ENCODE measurements around the gene MPRIP.

Gene MPRIP

DNA sequence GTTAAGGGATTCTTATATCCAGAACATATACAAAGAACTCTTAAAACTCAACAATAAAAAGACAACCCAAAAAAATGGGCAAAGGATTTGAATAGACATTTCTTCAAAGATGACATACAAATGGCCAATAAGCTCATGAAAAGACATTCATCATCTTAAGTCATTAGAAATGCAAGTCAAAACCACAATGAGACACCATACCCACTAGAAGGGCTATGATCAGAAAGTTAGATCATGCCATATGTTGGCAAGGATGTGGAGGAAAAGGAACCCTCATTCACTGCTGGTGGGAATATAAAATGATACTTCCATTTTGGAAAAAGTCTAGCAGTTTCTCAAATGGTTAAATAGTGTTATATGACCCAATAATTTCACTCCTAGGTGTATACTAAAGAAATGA lies 154.5 kb downstream of the MPRIP start:
- no peak overlapping the region for H3K27ac ChIP-seq
- ChIA-PET POLR2A (ENCODE audit: low non-redundant PET) (interaction anchor here (0.6 kb wide), 1 partner anchor 36 kb away, joined by 3 read pairs; no protein-coding TSS in a partner anchor), CTCF (interaction anchor here (0.6 kb wide), 2 partner anchors 366 to 825 kb away, joined by 4 to 5 read pairs; no protein-coding TSS in a partner anchor)
- DNase-seq (ENCODE audit: low spot score), result no peak
- TF ChIP-seq, protein P1, sequence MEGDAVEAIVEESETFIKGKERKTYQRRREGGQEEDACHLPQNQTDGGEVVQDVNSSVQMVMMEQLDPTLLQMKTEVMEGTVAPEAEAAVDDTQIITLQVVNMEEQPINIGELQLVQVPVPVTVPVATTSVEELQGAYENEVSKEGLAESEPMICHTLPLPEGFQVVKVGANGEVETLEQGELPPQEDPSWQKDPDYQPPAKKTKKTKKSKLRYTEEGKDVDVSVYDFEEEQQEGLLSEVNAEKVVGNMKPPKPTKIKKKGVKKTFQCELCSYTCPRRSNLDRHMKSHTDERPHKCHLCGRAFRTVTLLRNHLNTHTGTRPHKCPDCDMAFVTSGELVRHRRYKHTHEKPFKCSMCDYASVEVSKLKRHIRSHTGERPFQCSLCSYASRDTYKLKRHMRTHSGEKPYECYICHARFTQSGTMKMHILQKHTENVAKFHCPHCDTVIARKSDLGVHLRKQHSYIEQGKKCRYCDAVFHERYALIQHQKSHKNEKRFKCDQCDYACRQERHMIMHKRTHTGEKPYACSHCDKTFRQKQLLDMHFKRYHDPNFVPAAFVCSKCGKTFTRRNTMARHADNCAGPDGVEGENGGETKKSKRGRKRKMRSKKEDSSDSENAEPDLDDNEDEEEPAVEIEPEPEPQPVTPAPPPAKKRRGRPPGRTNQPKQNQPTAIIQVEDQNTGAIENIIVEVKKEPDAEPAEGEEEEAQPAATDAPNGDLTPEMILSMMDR (conservative IDR thresholded peaks at IDR 0.05; ENCODE audit: low read depth), result no peak

- TF ChIP-seq, protein P1 (conservative IDR thresholded peaks at IDR 0.05; ENCODE audit: low read depth), result no peak
- CTCF ChIA-PET, result interaction anchor here (0.7 kb wide), 1 partner anchor 83 kb away, joined by 4 read pairs; the partner anchor contains the start of gene COPS3
- POLR2A ChIA-PET (ENCODE audit: low non-redundant PET), result no interaction called here
- no peak for DNase-seq (ENCODE audit: low spot score)
- H3K27ac ChIP-seq, result no peak overlapping the region; the same call in 1 of the 2 replicates
Observed at GRCh38 chr17:17198281-17198680, 156.0 kb downstream of the MPRIP start.

GRCh38 chr17:17200311-17200710 lies 158.1 kb downstream of the MPRIP start:
- ChIA-PET POLR2A (ENCODE audit: low non-redundant PET) (no interaction called here), CTCF (interaction anchor here (0.6 to 0.9 kb wide), 2 partner anchors 27 to 541 kb away, joined by 3 to 5 read pairs; no protein-coding TSS in a partner anchor)
- TF ChIP-seq, protein P1 (conservative IDR thresholded peaks at IDR 0.05; ENCODE audit: low read depth), result no peak
- H3K27ac ChIP-seq, result no peak overlapping the region
- DNase-seq (ENCODE audit: low spot score), result no peak

- ChIA-PET POLR2A (ENCODE audit: low non-redundant PET) (interaction anchor here (0.7 kb wide), 1 partner anchor 9 kb away, joined by 6 read pairs; no protein-coding TSS in a partner anchor), CTCF (interaction anchor here (0.6 to 0.9 kb wide), 3 partner anchors 17 to 541 kb away, joined by 3 to 5 read pairs (median 5); no protein-coding TSS in a partner anchor)
- TF ChIP-seq, protein P1 (conservative IDR thresholded peaks at IDR 0.05; ENCODE audit: low read depth), result no peak
- no peak for DNase-seq (ENCODE audit: low spot score)
- no peak overlapping the region for H3K27ac ChIP-seq
Observed at GRCh38 chr17:17200831-17201230, 158.6 kb downstream of the MPRIP start.

DNA sequence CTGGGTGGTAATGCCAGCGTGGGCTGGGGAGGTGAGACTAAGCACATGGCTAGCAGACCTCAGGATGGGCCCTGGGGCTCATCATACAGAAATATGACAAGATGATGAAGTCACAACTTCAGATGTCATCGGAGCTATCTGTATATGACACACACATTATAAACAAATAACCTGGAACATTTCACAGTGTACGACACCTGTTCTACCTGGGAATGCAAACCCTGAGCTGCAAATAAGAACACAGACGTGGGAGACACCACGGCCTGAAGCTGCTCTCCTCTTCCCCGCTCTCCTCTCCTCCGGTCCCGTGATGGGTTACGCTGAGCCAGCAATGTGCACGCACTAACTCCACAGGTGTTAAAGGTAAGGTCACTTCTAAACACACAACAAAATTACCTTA lies 159.0 kb downstream of the MPRIP start:
- POLR2A ChIA-PET (ENCODE audit: low non-redundant PET), result interaction anchor here (0.7 kb wide), 1 partner anchor 10 kb away, joined by 6 read pairs; no protein-coding TSS in a partner anchor
- no peak overlapping the region for H3K27ac ChIP-seq
- TF ChIP-seq, protein P1 (conservative IDR thresholded peaks at IDR 0.05; ENCODE audit: low read depth), result no peak
- no peak for DNase-seq (ENCODE audit: low spot score)
- CTCF ChIA-PET, result interaction anchor here (0.8 kb wide), 1 partner anchor 18 kb away, joined by 5 read pairs; no protein-coding TSS in a partner anchor

DNA sequence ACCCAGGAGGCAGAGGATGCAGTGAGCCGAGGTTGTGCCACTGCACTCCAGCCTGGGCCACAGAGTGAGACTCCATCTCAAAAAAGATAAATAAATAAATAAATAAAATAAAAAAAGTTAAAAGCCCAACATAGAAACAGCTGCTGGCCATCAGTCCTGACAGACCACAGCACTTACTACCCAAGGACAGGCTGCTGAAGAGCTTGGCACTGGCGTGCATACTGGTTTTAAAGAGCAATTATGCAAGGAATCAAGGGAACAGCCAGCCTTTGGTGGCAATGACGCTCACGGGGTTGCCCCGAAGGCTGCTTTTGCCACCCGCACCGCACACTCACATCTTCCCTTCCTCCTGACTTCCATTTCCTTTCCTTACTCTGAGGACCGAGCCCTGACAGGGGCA lies 159.7 kb downstream of the MPRIP start:
- POLR2A ChIA-PET (ENCODE audit: low non-redundant PET), result no interaction called here
- CTCF ChIA-PET, result interaction anchor here (0.6 kb wide), 1 partner anchor 49 kb away, joined by 6 read pairs; no protein-coding TSS in a partner anchor
- TF ChIP-seq, protein P1 (conservative IDR thresholded peaks at IDR 0.05; ENCODE audit: low read depth), result no peak
- H3K27ac ChIP-seq, result no peak overlapping the region
- DNase-seq (ENCODE audit: low spot score), result no peak
